ENCODE measurements around the gene FOXJ2.
"Not testable (repeated sequence)": the region's sequence is repeated elsewhere in the genome, so short reads cannot be mapped to it uniquely, and the experiment has no call there.

Gene FOXJ2

DNA sequence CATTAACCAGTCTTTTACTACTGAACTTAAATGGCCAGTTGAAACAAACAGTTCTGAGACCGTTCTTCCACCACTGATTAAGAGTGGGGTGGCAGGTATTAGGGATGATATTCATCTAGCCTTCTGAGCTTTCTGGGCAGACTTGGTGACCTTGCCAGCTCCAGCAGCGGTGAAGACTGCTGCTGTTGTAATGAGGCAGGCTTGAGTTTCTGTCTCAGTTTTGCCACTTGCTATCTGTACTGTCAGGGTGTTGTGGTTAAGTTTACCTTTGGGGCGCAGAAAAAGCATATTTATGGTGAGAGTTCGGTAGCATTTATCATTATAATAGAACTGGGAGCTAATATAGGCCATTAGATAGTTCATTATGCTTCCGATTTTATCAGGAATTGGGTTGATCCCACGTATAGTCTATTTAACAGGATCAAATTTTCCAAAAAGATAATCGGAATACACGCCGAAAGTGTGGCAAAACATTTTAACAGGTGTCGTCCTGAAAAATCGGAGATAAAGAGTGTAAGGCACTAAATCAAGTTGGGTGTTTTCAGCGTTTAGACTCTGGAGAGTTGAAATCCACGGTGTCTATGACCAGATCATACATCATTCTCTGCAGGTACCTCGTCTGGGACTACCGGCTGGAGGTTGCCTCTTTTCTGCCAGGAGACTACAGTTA, 48.9 kb downstream of the FOXJ2 start:
- peaks cover 0 to 2% (median 0%) of the 10 kb centered on the region in 4 experiments for H3K36me3 ChIP-seq (ENCODE audit: control insufficient read depth in 4 of 4, insufficient read depth in 4 of 4, low read length in 3 of 4)
- H3K4me3 ChIP-seq (ENCODE audit: control insufficient read depth in 1 of 7, extremely low read depth in 1 of 7, insufficient read depth in 4 of 7, low read depth in 2 of 7, low read length in 6 of 7): peak overlapping the region; percentile 85 to 98 (median 93)
- H3K9me3 ChIP-seq (ENCODE audit: control extremely low read depth in 1 of 5, control insufficient read depth in 4 of 5, insufficient read depth in 2 of 5, low read depth in 1 of 5, low read length in 4 of 5): no peaks in the 10 kb centered on the region
- ChIA-PET POLR2A (interaction anchor here (1.0 kb wide), 1 partner anchor 42 kb away, joined by 3 read pairs; no protein-coding TSS in a partner anchor), CTCF (interaction anchor here (12.6 kb wide), 1 partner anchor 40 kb away, joined by 342 read pairs; the partner anchor contains the start of gene FOXJ2)
- WGBS (ENCODE audit: insufficient coverage): 0% methylated on average over 10 of the region's 15 CpGs
- H3K27ac ChIP-seq (ENCODE audit: insufficient read depth in 1 of 2, low read depth in 1 of 2, low read length in 2 of 2, poor library complexity in 1 of 2, severe bottlenecking in 2 of 2): peak overlapping the region; percentile 90 to 95
- DNase-seq: peak in 2 of 3 donors; percentile 44 to 59
- H3K4me1 ChIP-seq (ENCODE audit: control extremely low read depth in 1 of 4, control insufficient read depth in 4 of 4, insufficient read depth in 4 of 4, low read length in 3 of 4): peaks cover 22 to 51% (median 40%) of the 10 kb centered on the region in 4 experiments
- no peaks in the 10 kb centered on the region for H3K27me3 ChIP-seq (replicated peaks in 2 of 5; ENCODE audit: control insufficient read depth in 4 of 5, insufficient read depth in 5 of 5, low read length in 4 of 5)

DNA sequence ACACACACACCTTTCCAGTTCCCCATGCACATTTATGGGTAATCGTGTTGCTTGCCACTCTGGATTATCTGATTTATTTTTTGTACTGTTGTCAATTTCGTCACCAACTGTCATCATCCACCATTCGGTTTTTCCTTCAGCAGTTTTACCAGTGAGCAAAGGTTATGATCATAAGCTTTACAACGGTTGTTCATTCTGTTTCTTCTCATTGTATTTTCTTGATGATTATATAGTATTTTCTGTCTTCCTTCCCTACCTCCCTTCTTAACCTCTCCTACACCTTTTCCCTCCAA, 50.2 kb downstream of the FOXJ2 start:
- DNase-seq: peak in 1 of 3 donors; percentile 58
- peak overlapping the region; percentile 85 to 98 (median 93) for H3K4me3 ChIP-seq (ENCODE audit: control insufficient read depth in 1 of 7, extremely low read depth in 1 of 7, insufficient read depth in 4 of 7, low read depth in 2 of 7, low read length in 6 of 7)
- H3K4me1 ChIP-seq (ENCODE audit: control extremely low read depth in 1 of 4, control insufficient read depth in 4 of 4, insufficient read depth in 4 of 4, low read length in 3 of 4): peaks cover 25 to 55% (median 45%) of the 10 kb centered on the region in 4 experiments
- no peaks in the 10 kb centered on the region for H3K27me3 ChIP-seq (replicated peaks in 2 of 5; ENCODE audit: control insufficient read depth in 4 of 5, insufficient read depth in 5 of 5, low read length in 4 of 5)
- H3K36me3 ChIP-seq (ENCODE audit: control insufficient read depth in 4 of 4, insufficient read depth in 4 of 4, low read length in 3 of 4): peaks cover 0 to 3% (median 0%) of the 10 kb centered on the region in 4 experiments
- no peaks in the 10 kb centered on the region for H3K9me3 ChIP-seq (ENCODE audit: control extremely low read depth in 1 of 5, control insufficient read depth in 4 of 5, insufficient read depth in 2 of 5, low read depth in 1 of 5, low read length in 4 of 5)
- H3K27ac ChIP-seq (ENCODE audit: insufficient read depth in 1 of 2, low read depth in 1 of 2, low read length in 2 of 2, poor library complexity in 1 of 2, severe bottlenecking in 2 of 2): peak overlapping the region; percentile 90 to 95
- CTCF ChIA-PET: interaction anchor here (1.0 to 12.6 kb wide), 2 partner anchors 9 to 41 kb away, joined by 3 to 342 read pairs; partner anchors contain the start of gene FOXJ2
- POLR2A ChIA-PET: no interaction called here
- WGBS (ENCODE audit: insufficient coverage): no CpG with 5 or more reads among the region's 4 CpGs

DNA sequence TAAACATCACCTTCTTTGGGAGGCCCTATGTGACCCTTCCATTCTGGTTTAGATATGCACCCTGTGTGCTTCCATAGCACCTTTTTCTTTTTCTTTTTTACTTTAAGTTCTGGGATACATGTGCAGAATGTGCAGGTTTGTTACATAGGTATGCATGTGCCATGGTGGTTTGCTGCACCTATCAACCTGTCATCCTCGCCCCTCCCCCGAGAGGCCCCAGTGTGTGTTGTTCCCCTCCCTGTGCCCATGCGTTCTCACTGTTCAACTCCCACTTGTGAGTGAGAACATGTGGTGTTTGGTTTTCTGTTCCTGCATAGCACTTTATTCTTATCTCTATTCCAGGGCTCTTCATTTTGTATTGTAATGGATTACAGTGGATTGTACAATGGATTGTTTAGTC, 51.8 kb downstream of the FOXJ2 start:
- H3K4me3 ChIP-seq (ENCODE audit: control insufficient read depth in 1 of 7, extremely low read depth in 1 of 7, insufficient read depth in 4 of 7, low read depth in 2 of 7, low read length in 6 of 7); POLR2A ChIA-PET; DNase-seq; H3K27ac ChIP-seq (ENCODE audit: insufficient read depth in 1 of 2, low read depth in 1 of 2, low read length in 2 of 2, poor library complexity in 1 of 2, severe bottlenecking in 2 of 2); H3K27me3 ChIP-seq (replicated peaks in 2 of 5; ENCODE audit: control insufficient read depth in 4 of 5, insufficient read depth in 5 of 5, low read length in 4 of 5); H3K36me3 ChIP-seq (ENCODE audit: control insufficient read depth in 4 of 4, insufficient read depth in 4 of 4, low read length in 3 of 4); H3K9me3 ChIP-seq (ENCODE audit: control extremely low read depth in 1 of 5, control insufficient read depth in 4 of 5, insufficient read depth in 2 of 5, low read depth in 1 of 5, low read length in 4 of 5): not testable (repeated sequence)
- CTCF ChIA-PET: interaction anchor here (1.2 to 12.6 kb wide), 2 partner anchors 43 to 153 kb away, joined by 3 to 342 read pairs; partner anchors contain the start of gene FOXJ2
- peaks cover 36 to 66% (median 54%) of the 10 kb centered on the region in 4 experiments for H3K4me1 ChIP-seq (ENCODE audit: control extremely low read depth in 1 of 4, control insufficient read depth in 4 of 4, insufficient read depth in 4 of 4, low read length in 3 of 4)
- no CpG with 5 or more reads among the region's 3 CpGs for WGBS (ENCODE audit: insufficient coverage)

DNA sequence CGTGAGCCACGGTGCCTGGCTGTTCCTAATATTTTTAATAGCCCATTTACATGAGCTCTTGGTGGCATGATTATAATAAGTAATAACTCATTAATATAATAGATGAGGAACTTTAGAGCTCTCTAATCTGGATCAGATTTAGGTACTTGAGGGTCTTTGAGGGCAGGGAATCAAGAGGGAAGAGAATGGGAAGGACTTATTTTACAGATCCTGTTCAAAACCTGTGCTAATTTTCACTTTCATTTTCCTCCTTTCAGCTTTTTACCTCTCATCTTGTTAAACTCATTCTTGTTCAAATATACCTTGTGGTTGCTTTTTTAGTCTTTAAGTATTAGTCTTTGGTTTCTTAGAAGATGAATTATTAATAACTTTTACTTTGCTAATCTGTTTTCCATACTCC, 55.1 kb downstream of the FOXJ2 start:
- peaks cover 18 to 31% (median 27%) of the 10 kb centered on the region in 4 experiments for H3K36me3 ChIP-seq (ENCODE audit: control insufficient read depth in 4 of 4, insufficient read depth in 4 of 4, low read length in 3 of 4)
- no peaks in the 10 kb centered on the region for H3K9me3 ChIP-seq (ENCODE audit: control extremely low read depth in 1 of 5, control insufficient read depth in 4 of 5, insufficient read depth in 2 of 5, low read depth in 1 of 5, low read length in 4 of 5)
- DNase-seq: no peak
- CTCF ChIA-PET: interaction anchor here (1.3 kb wide), 1 partner anchor 9 kb away, joined by 4 read pairs; no protein-coding TSS in a partner anchor
- POLR2A ChIA-PET: interaction anchor here (1.1 kb wide), 1 partner anchor 11 kb away, joined by 6 read pairs; no protein-coding TSS in a partner anchor
- WGBS (ENCODE audit: insufficient coverage): no CpG with 5 or more reads among the region's 2 CpGs
- H3K4me1 ChIP-seq (ENCODE audit: control extremely low read depth in 1 of 4, control insufficient read depth in 4 of 4, insufficient read depth in 4 of 4, low read length in 3 of 4): peaks cover 22 to 42% (median 30%) of the 10 kb centered on the region in 4 experiments
- H3K27me3 ChIP-seq (replicated peaks in 2 of 5; ENCODE audit: control insufficient read depth in 4 of 5, insufficient read depth in 5 of 5, low read length in 4 of 5): no peaks in the 10 kb centered on the region
- H3K4me3 ChIP-seq (ENCODE audit: control insufficient read depth in 1 of 7, extremely low read depth in 1 of 7, insufficient read depth in 4 of 7, low read depth in 2 of 7, low read length in 6 of 7): peak overlapping the region in 2 of 7 experiments; percentile 2 to 32
- peak overlapping the region in 1 of 2 experiments; percentile 28 for H3K27ac ChIP-seq (ENCODE audit: insufficient read depth in 1 of 2, low read depth in 1 of 2, low read length in 2 of 2, poor library complexity in 1 of 2, severe bottlenecking in 2 of 2)

DNA sequence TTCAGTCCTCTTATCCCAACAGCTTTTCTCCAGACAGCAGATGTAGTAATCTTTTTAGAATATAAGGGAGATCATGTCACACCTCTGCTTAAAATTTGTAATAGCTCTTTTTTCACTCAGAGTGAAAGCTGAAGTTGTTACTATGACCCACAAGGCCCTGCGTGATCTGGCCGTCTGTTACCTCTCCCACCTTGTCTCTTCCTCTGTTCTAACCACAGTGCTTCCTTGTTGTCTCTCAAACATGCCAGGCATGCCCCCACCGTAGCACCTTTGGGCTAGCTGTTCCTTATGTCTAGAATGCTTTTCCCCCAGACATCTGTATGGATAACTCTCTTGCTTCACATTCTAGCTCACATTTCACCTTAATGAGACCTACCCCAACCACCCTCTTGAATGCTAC, 56.1 kb downstream of the FOXJ2 start:
- H3K27me3 ChIP-seq (replicated peaks in 2 of 5; ENCODE audit: control insufficient read depth in 4 of 5, insufficient read depth in 5 of 5, low read length in 4 of 5): no peaks in the 10 kb centered on the region
- H3K27ac ChIP-seq (ENCODE audit: insufficient read depth in 1 of 2, low read depth in 1 of 2, low read length in 2 of 2, poor library complexity in 1 of 2, severe bottlenecking in 2 of 2): peak overlapping the region; percentile 27 to 28
- ChIA-PET POLR2A (interaction anchor here (1.1 kb wide), 1 partner anchor 10 kb away, joined by 6 read pairs; no protein-coding TSS in a partner anchor), CTCF (interaction anchor here (1.0 to 1.8 kb wide), 2 partner anchors 12 to 148 kb away, joined by 3 to 5 read pairs; no protein-coding TSS in a partner anchor)
- H3K36me3 ChIP-seq (ENCODE audit: control insufficient read depth in 4 of 4, insufficient read depth in 4 of 4, low read length in 3 of 4): peaks cover 26 to 40% (median 33%) of the 10 kb centered on the region in 4 experiments
- H3K4me1 ChIP-seq (ENCODE audit: control extremely low read depth in 1 of 4, control insufficient read depth in 4 of 4, insufficient read depth in 4 of 4, low read length in 3 of 4): peaks cover 17 to 33% (median 23%) of the 10 kb centered on the region in 4 experiments
- peak overlapping the region in 3 of 7 experiments; percentile 13 to 32 (median 29) for H3K4me3 ChIP-seq (ENCODE audit: control insufficient read depth in 1 of 7, extremely low read depth in 1 of 7, insufficient read depth in 4 of 7, low read depth in 2 of 7, low read length in 6 of 7)
- H3K9me3 ChIP-seq (ENCODE audit: control extremely low read depth in 1 of 5, control insufficient read depth in 4 of 5, insufficient read depth in 2 of 5, low read depth in 1 of 5, low read length in 4 of 5): no peaks in the 10 kb centered on the region
- WGBS (ENCODE audit: insufficient coverage): 17% methylated on average over 1 of the region's 3 CpGs
- no peak for DNase-seq

DNA sequence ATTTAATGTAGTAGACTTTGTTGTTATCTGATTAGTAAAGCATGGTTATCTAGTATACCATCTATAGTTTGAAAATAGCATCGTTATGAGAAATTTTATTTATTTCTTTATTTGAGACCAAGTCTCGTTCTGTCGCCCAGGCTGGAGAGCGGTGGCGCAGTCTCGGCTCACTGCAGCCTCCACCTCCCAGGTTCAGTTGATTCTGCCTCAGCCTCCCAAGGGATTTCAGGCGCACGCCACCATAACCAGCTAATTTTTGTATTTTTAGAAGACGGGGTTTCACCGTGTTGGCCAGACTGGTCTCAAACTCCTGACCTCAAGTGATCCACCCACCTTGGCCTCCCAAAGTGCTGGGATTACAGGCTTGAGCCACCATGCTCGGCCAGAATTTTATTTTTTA, 56.8 kb downstream of the FOXJ2 start:
- peaks cover 28 to 47% (median 35%) of the 10 kb centered on the region in 4 experiments for H3K36me3 ChIP-seq (ENCODE audit: control insufficient read depth in 4 of 4, insufficient read depth in 4 of 4, low read length in 3 of 4)
- DNase-seq; H3K27me3 ChIP-seq (replicated peaks in 2 of 5; ENCODE audit: control insufficient read depth in 4 of 5, insufficient read depth in 5 of 5, low read length in 4 of 5); H3K4me3 ChIP-seq (ENCODE audit: control insufficient read depth in 1 of 7, extremely low read depth in 1 of 7, insufficient read depth in 4 of 7, low read depth in 2 of 7, low read length in 6 of 7); H3K9me3 ChIP-seq (ENCODE audit: control extremely low read depth in 1 of 5, control insufficient read depth in 4 of 5, insufficient read depth in 2 of 5, low read depth in 1 of 5, low read length in 4 of 5); H3K27ac ChIP-seq (ENCODE audit: insufficient read depth in 1 of 2, low read depth in 1 of 2, low read length in 2 of 2, poor library complexity in 1 of 2, severe bottlenecking in 2 of 2): not testable (repeated sequence)
- WGBS (ENCODE audit: insufficient coverage): 95% methylated on average over 10 of the region's 11 CpGs
- CTCF ChIA-PET: interaction anchor here (1.0 to 1.8 kb wide), 2 partner anchors 12 to 148 kb away, joined by 3 to 5 read pairs; no protein-coding TSS in a partner anchor
- peaks cover 14 to 26% (median 19%) of the 10 kb centered on the region in 4 experiments for H3K4me1 ChIP-seq (ENCODE audit: control extremely low read depth in 1 of 4, control insufficient read depth in 4 of 4, insufficient read depth in 4 of 4, low read length in 3 of 4)
- POLR2A ChIA-PET: interaction anchor here (0.7 kb wide), 1 partner anchor 141 kb away, joined by 4 read pairs; no protein-coding TSS in a partner anchor

DNA sequence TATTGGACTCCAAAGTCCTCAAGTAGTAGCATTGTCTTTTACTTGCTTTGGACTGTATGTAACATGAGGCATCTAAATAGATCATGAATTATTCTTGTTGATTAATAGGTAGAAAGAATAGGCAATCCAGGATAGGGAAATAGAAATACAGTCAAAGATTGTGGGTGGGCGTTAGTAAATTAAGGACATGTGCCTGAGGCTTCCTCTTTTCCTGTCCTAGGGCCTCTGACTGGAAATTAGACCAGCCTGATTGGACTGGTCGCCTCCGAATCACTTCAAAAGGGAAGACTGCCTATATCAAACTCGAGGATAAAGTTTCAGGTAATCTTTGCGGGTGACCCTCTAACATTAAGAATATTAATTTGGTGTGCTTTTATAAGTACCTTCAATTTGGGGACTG, 57.2 kb downstream of the FOXJ2 start:
- Histone ChIP-seq H3K27ac (ENCODE audit: insufficient read depth in 1 of 2, low read depth in 1 of 2, low read length in 2 of 2, poor library complexity in 1 of 2, severe bottlenecking in 2 of 2) (no peak overlapping the region), H3K36me3 (ENCODE audit: control insufficient read depth in 4 of 4, insufficient read depth in 4 of 4, low read length in 3 of 4) (peaks cover 30 to 51% (median 39%) of the 10 kb centered on the region in 4 experiments), H3K27me3 (replicated peaks in 2 of 5; ENCODE audit: control insufficient read depth in 4 of 5, insufficient read depth in 5 of 5, low read length in 4 of 5) (no peaks in the 10 kb centered on the region), H3K9me3 (ENCODE audit: control extremely low read depth in 1 of 5, control insufficient read depth in 4 of 5, insufficient read depth in 2 of 5, low read depth in 1 of 5, low read length in 4 of 5) (no peaks in the 10 kb centered on the region), H3K4me3 (ENCODE audit: control insufficient read depth in 1 of 7, extremely low read depth in 1 of 7, insufficient read depth in 4 of 7, low read depth in 2 of 7, low read length in 6 of 7) (no peak overlapping the region), H3K4me1 (ENCODE audit: control extremely low read depth in 1 of 4, control insufficient read depth in 4 of 4, insufficient read depth in 4 of 4, low read length in 3 of 4) (peaks cover 14 to 25% (median 18%) of the 10 kb centered on the region in 4 experiments)
- 100% methylated on average over 2 of the region's 5 CpGs for WGBS (ENCODE audit: insufficient coverage)
- ChIA-PET POLR2A (interaction anchor here (0.7 kb wide), 1 partner anchor 141 kb away, joined by 4 read pairs; no protein-coding TSS in a partner anchor), CTCF (interaction anchor here (1.8 kb wide), 1 partner anchor 11 kb away, joined by 5 read pairs; no protein-coding TSS in a partner anchor)
- DNase-seq: no peak
